CD4-positive, alpha-beta T cell treated with Interleukin-15 for 1 hour (primary cell): ENCODE measurements around the gene TADA2B.

ENCODE experiments used
- DNase-seq: peaks from one replicate; pipeline ENCODE4 v3.0.0-alpha.2; 2020

Gene TADA2B

GRCh38 chr4:7041801-7042502 is 1.2 kb upstream of the TADA2B start:
- DNase-seq, result no peak

GRCh38 chr4:7042503-7043283 is 479 bp upstream of the TADA2B start:
- DNase-seq, result peak; percentile 96

- no peak for DNase-seq
Observed at GRCh38 chr4:7044137-7044930, 1.2 kb downstream of the TADA2B start.

GRCh38 chr4:7045553-7045952 is 2.4 kb downstream of the TADA2B start:
- DNase-seq, result no peak

- no peak for DNase-seq
Observed at GRCh38 chr4:7045961-7046921, 3.1 kb downstream of the TADA2B start.

- no peak for DNase-seq
Observed at GRCh38 chr4:7046971-7047370, 3.8 kb downstream of the TADA2B start.

- no peak for DNase-seq
Observed at GRCh38 chr4:7048642-7049041, 5.5 kb downstream of the TADA2B start.

- DNase-seq, result no peak
Observed at GRCh38 chr4:7049295-7049694, 6.1 kb downstream of the TADA2B start.

GRCh38 chr4:7049739-7050138 is 6.6 kb downstream of the TADA2B start:
- DNase-seq, result no peak

- no peak for DNase-seq
Observed at GRCh38 chr4:7050481-7051143, 7.4 kb downstream of the TADA2B start.

GRCh38 chr4:7051144-7051495 is 7.9 kb downstream of the TADA2B start:
- DNase-seq, result no peak

- DNase-seq, result no peak
Observed at GRCh38 chr4:7051905-7052304, 8.7 kb downstream of the TADA2B start.

- DNase-seq, result no peak
Observed at GRCh38 chr4:7052313-7052712, 9.1 kb downstream of the TADA2B start.

GRCh38 chr4:7052923-7053715 is 9.9 kb downstream of the TADA2B start:
- peak; percentile 59 for DNase-seq

- DNase-seq, result no peak
Observed at GRCh38 chr4:7054106-7054880, 11.1 kb downstream of the TADA2B start.

GRCh38 chr4:7055111-7055989 is 12.2 kb downstream of the TADA2B start:
- DNase-seq, result no peak

- no peak for DNase-seq
Observed at GRCh38 chr4:7055990-7056325, 12.8 kb downstream of the TADA2B start.

- no peak for DNase-seq
Observed at GRCh38 chr4:7058792-7059191, 15.6 kb downstream of the TADA2B start.

GRCh38 chr4:7059662-7060061 is 16.5 kb downstream of the TADA2B start:
- DNase-seq, result no peak
